ENCODE results near the gene SDCCAG8.

The SDCCAG8 gene

GRCh38 chr1:243420946-243421685 lies 165.3 kb downstream of the SDCCAG8 start:
- no peak for DNase-seq (ENCODE audit: low spot score)

DNA sequence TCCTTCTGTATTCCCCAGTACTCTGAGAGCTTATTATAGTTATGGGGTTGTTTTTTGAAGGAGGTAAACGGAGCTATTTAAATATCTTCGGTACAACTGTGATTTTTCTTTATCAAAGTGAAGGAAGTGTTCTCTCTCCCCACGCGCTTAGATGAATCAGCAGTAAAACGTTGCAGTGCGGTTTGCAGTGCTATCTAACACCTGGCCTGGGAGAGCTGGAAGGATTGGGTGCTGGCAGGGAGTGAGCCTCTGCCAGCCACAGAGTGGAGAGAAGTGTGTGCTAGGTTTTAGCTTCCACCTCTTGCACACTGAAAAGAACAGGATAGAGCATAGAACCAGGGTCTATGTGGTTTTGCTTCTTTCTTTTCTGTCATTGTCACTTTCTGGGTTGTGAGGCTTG lies 165.9 kb downstream of the SDCCAG8 start:
- DNase-seq (ENCODE audit: low spot score): peak; percentile 81

DNA sequence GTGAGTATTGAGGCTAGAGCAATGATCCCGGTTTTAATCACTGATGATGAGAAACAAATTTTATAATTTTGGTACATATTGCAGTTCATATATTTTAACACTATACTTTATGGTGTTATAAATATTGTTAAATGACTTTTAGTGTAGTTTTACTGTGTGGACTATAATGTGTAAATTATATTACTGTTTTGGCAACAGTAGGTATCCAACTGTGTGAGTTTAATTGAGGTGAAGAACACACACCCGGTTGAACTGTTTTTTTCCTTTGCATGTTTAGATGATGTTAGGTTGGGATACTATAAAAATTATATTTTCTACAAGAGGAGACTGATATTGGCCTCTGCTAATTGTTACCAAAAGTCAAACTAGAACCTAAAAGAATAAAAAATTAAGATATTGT lies 166.5 kb downstream of the SDCCAG8 start:
- no peak for DNase-seq (ENCODE audit: low spot score)

- no peak for DNase-seq (ENCODE audit: low spot score)
Measured at GRCh38 chr1:243428084-243428483, 172.2 kb downstream of the SDCCAG8 start.

DNA sequence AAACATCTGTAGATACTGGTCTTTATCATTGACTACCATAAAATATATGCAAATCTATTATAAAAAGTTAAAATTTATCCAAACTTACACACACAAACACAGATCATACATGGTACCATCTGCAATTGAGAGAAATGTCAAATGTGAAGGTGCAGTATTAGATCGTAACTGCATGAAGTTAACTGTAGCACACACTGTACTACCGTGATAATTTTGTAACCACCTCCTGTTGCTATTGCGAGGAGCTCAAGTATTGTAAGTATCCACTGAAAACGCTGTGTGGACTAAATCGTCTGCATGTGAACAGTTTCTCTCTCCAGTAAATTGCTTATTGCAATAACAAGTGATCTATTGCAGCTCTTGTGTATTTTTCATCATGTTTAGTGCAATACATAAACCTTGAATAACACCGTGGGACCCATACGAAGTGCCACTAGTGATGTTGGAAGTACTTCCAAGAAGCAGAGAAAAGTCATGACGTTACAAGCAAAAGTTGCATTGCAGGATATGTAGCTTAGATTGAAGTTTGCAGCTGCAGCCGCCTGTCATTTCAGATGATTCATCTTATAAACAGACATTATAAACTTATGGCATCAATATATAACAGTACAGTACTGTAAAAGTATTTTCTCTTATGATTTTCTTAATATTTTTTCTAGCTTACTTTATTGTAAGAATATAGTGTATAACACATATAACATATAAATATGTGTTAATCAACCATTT lies 172.9 kb downstream of the SDCCAG8 start:
- no peak for DNase-seq (ENCODE audit: low spot score)

DNA sequence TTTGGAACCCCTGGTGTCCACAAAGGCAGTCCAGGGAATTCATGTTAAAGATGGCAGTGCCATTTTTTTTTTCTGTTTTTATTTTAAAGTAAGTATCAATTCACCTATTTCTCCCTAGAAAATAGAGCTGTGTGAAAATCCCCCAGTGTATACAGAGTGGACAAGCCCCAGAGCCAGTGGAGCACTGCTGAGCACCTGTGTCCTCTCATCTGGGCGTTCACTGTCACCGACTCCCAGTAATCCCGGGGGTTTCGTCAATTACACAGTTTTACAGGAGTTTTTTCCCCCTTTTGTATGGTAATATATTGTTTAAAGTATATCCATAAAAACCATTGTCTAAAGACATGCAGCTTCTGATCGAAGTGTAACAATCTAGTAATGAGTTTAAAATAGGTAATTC lies 175.8 kb downstream of the SDCCAG8 start:
- no peak for DNase-seq (ENCODE audit: low spot score)

DNA sequence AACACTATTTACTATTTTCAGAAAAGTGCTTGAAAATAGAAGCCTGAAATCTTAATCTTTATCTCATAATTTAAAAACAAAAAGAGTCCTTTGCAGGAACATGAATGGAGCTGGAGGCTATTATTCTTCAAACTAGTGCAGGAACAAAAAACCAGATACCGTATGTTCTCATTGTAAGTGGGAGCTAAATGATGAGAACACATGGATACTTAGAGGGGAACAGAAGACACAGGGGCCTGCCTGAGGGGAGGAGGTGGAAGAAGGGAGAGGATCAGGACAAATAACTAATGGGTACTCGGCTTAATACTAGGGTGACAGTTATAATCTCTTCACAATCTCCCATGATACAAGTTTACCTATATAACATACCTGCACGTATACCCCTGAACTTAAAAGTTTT lies 176.3 kb downstream of the SDCCAG8 start:
- DNase-seq (ENCODE audit: low spot score): no peak

- peak; percentile 58 for DNase-seq (ENCODE audit: low spot score)
Measured at GRCh38 chr1:243433737-243434370, 178.0 kb downstream of the SDCCAG8 start.

- DNase-seq (ENCODE audit: low spot score): no peak
Measured at GRCh38 chr1:243434594-243434993, 178.8 kb downstream of the SDCCAG8 start.

- DNase-seq (ENCODE audit: low spot score): no peak
Measured at GRCh38 chr1:243435836-243436235, 180.0 kb downstream of the SDCCAG8 start.

DNA sequence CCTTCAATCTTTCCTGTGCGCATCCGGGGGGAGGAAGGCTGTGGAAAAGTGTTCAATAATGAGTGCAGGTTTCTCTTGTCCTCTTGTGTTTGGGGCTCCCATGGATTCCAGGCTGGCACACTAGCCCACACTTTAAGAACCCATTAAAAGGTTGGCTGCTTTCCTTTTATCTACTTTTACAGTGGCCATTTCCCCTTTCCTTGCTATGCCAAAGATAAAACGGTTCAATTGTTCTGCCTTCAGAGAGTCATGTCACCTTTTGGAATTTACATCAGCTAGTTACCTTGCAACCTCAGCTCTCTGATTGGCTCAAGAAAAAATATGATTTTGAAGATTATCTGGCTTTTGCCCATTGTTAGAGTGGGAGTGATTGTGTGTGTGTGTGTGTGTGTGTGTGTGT lies 182.3 kb downstream of the SDCCAG8 start:
- no peak for DNase-seq (ENCODE audit: low spot score)

GRCh38 chr1:243438815-243439214 lies 183.0 kb downstream of the SDCCAG8 start:
- DNase-seq (ENCODE audit: low spot score): no peak

GRCh38 chr1:243440406-243440805 lies 184.6 kb downstream of the SDCCAG8 start:
- DNase-seq (ENCODE audit: low spot score): no peak

DNA sequence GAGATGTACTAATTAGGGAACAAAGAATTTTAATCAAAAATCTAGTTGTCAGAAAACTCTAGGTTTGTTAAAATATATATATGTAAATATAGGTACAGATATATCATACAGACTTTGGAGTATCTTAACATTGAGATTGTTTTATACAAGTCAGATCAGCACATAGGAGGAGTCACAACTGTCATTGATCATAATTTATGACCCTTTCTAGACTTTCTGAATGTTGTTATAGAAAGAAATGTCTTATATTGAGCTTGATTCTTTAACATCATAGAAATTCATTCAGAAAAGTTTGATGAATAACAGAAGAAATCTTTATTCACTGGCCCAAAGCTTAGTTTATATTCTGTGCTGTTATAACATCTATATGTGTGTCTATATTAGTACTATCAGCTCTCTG lies 185.8 kb downstream of the SDCCAG8 start:
- DNase-seq (ENCODE audit: low spot score): no peak

DNA sequence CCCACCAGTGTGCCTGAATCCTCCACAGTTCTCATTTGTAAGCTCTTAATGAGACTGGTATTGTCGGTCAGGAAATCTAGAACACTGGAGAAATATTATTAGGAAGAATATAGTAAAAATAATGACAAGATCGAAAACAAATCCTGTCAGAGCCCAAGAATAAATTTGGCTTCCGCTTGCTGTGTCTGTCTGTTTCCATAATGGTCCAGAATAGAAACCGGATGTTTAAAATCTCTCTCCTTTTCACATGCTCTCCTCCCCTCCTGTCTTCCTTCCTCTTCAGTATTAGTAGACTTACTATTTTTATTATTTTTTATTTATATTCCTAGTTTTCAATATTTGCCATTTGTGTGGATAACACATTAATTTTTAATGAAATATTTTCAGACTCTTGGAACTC lies 187.7 kb downstream of the SDCCAG8 start:
- DNase-seq (ENCODE audit: low spot score): no peak

DNA sequence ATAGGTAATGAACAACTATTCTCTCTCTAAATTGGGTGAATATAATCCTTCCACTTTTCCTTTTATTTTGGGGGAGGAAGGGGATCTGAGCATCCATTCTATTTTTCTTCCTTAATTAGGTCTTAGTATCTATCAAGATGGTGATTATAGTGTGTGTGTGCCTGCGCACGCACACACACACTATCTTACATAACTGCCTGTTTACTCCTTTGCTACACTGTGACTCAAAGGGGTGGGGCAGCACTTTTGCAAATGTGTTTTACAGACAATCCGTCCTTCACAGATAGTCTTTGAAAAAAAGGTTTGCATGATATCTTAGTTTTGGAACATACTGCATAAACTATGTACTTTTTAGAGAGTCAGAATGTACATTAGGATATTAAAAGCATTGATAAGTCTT lies 191.5 kb downstream of the SDCCAG8 start:
- DNase-seq (ENCODE audit: low spot score): no peak

- DNase-seq (ENCODE audit: low spot score): no peak
Measured at GRCh38 chr1:243447844-243448243, 192.0 kb downstream of the SDCCAG8 start.

- DNase-seq (ENCODE audit: low spot score): no peak
Measured at GRCh38 chr1:243449373-243449772, 193.5 kb downstream of the SDCCAG8 start.

DNA sequence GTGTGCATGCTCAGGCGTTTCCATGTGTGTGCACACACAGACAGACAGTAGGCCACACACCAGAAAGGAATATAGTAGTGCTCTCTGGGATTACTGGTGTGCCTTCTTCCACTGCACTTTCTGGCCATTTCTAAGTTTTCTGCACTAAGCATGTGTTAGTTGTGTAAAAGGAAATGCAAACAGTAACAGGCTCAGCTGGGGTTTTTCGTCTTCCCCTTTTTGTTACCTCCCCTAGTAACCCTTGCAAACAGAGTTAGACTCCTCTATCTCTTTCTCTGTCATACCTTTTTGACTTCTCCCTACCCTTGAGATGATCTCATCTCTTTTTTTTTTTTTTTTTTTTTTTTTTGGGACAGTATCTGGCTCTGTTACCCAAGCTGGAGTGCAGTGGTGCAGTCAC lies 196.3 kb downstream of the SDCCAG8 start:
- no peak for DNase-seq (ENCODE audit: low spot score)

DNA sequence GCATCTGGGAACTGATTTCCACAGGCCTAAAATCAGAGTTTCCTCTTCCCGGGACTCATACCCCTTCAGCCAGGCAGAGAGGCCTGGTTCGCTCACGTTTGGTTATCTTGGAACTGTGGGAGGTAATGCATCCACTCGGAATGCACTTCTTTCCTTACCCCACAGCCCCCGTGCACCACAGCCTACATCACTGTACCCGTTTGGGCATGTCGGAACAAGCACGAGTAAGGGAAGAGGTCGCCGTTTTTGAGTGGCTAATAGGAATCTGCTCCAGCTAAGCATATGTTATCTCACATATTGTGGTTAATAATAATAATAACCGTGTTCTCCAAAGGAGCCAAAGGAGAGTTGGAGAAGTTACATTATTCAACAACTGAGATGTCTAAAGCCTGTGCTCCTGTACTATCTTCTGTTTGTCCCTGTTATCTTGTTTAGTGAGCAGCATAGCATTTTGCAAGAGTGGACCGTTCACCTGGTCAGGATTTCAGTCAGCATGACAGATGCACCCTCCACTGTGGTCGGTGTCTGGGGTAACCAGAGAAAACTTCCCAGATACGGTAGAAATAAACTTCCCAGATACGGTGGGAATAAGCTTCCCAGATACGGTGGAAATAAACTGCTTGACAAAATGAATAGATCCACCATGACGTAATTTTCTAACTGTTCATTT lies 198.6 kb downstream of the SDCCAG8 start:
- DNase-seq (ENCODE audit: low spot score): no peak

DNA sequence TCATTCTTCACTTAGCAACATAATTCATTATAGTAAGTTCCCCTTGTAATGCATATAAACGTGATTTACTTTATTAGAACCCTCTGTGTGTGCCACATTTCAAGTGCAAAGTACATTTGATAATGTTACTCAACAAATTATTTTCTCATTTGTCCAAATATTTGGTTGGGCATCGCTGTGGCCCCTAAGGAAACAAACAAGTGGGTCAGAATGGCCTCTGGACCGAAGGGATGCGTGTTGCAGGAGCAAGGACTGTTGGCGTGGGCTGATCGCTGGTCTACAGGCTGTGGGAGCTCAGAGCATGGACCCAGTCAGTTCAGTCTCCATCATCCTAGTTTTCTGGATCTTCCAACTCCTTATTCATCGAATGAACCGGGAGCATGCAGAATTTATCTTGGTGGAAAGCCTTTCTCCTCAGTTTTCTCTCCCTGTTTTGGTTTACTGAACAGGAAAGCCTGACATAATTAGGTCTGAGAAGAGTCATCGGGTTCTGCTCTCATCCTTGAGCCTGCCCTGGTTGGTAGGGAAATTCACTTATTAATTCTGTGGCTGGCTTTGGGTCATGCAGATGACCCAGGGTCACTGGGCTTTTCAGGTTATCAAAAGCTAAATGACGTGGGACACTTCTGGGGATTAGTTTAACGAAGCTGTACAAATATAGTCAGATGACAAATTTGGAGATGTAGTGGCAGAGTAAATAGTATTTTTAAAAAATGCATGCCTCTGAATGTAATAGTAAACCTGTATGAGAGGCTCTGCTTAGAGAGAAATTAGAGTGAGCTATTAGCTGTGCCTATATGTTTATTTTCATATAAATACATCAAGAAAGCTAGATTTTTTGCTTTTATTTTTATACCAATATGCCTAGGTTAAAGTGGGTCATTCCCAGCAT lies 200.2 kb downstream of the SDCCAG8 start:
- no peak for DNase-seq (ENCODE audit: low spot score)

All from activated CD4-positive, alpha-beta T cell treated with anti-CD3 and anti-CD28 coated beads, Interleukin-2, Interleukin-4, amounts not matched to agents 100 ng/mL and 50 ng/mL, durations not matched to agents 16 hours and 8 hours (primary cell).